Measurements from ENCODE around the gene MYH7. TPM values are rescaled to one million over a fixed set of nuclear protein-coding genes. Genes with fewer than 3 reads are reported as not detected.
"Not testable (repeated sequence)": the region's sequence is repeated elsewhere in the genome, so short reads cannot be mapped to it uniquely, and the experiment has no call there.

Gene MYH7
- polyA plus RNA-seq, 1 donor (not counting 4 experiments of a cell fraction or from before 2014, with no cell fraction given): not detected

GRCh38 chr14:23428686-23429495 lies 6.6 kb downstream of the MYH7 start:
- DNase-seq (ENCODE audit: low read depth, low spot score): no peak
- Histone ChIP-seq H3K4me2 (ENCODE audit: control insufficient read depth, extremely low read depth, insufficient read depth, low read depth, low read length) (no peak overlapping the region), H2AFZ (ENCODE audit: control insufficient read depth, low read length) (no peak overlapping the region), H3K9me3 (ENCODE audit: control insufficient read depth, low read depth, low read length) (no peaks in the 10 kb centered on the region), H3K9me1 (ENCODE audit: control insufficient read depth, extremely low read depth, insufficient read depth, low read length) (no peaks in the 10 kb centered on the region), H3K9ac (ENCODE audit: control insufficient read depth, extremely low read depth, insufficient read depth, low read length) (no peak overlapping the region), H3K79me2 (ENCODE audit: control insufficient read depth, insufficient read depth, low read length) (no peaks in the 10 kb centered on the region), H3K27ac (ENCODE audit: control insufficient read depth, insufficient read depth, low read length) (no peak overlapping the region), H4K20me1 (ENCODE audit: control insufficient read depth, extremely low read depth, insufficient read depth, low read length) (no peaks in the 10 kb centered on the region), H3K4me1 (ENCODE audit: control insufficient read depth, extremely low read depth, insufficient read depth, low read length) (no peaks in the 10 kb centered on the region), H3K4me3 (ENCODE audit: control insufficient read depth in 2 of 3, extremely low read depth in 1 of 3, insufficient read depth in 2 of 3, low read depth in 1 of 3, low read length in 3 of 3) (no peak overlapping the region), H3K27me3 (ENCODE audit: control insufficient read depth, extremely low read depth, insufficient read depth, low read length) (peaks cover 2% of the 10 kb centered on the region), H3K36me3 (ENCODE audit: control insufficient read depth in 2 of 2, extremely low read depth in 1 of 2, insufficient read depth in 2 of 2, low read length in 2 of 2) (no peaks in the 10 kb centered on the region)
- no peak for FAIRE-seq
- TF ChIP-seq CTCF (optimal IDR thresholded peaks at IDR 0.05 in 1 of 3, IDR thresholded peaks at IDR 0.05 in 1 of 3, conservative IDR thresholded peaks at IDR 0.05 in 1 of 3; ENCODE audit: extremely low read depth in 1 of 3, insufficient read depth in 2 of 3, low read length in 3 of 3) (no peak), EZH2 (IDR thresholded peaks at IDR 0.05; ENCODE audit: low read length) (no peak)
- dilution Hi-C loops (cut with MboI; ENCODE audit: extremely low pct_ligation_motif_present, low sequenced_read_pairs): no loop called here

- H3K27ac ChIP-seq (ENCODE audit: control insufficient read depth, insufficient read depth, low read length); H3K9me1 ChIP-seq (ENCODE audit: control insufficient read depth, extremely low read depth, insufficient read depth, low read length); dilution Hi-C loops (cut with MboI; ENCODE audit: extremely low pct_ligation_motif_present, low sequenced_read_pairs); H2AFZ ChIP-seq (ENCODE audit: control insufficient read depth, low read length); H4K20me1 ChIP-seq (ENCODE audit: control insufficient read depth, extremely low read depth, insufficient read depth, low read length); FAIRE-seq; H3K9ac ChIP-seq (ENCODE audit: control insufficient read depth, extremely low read depth, insufficient read depth, low read length); H3K4me1 ChIP-seq (ENCODE audit: control insufficient read depth, extremely low read depth, insufficient read depth, low read length); H3K36me3 ChIP-seq (ENCODE audit: control insufficient read depth in 2 of 2, extremely low read depth in 1 of 2, insufficient read depth in 2 of 2, low read length in 2 of 2); H3K4me2 ChIP-seq (ENCODE audit: control insufficient read depth, extremely low read depth, insufficient read depth, low read depth, low read length); H3K9me3 ChIP-seq (ENCODE audit: control insufficient read depth, low read depth, low read length); H3K79me2 ChIP-seq (ENCODE audit: control insufficient read depth, insufficient read depth, low read length); DNase-seq (ENCODE audit: low read depth, low spot score); H3K27me3 ChIP-seq (ENCODE audit: control insufficient read depth, extremely low read depth, insufficient read depth, low read length); H3K4me3 ChIP-seq (ENCODE audit: control insufficient read depth in 2 of 3, extremely low read depth in 1 of 3, insufficient read depth in 2 of 3, low read depth in 1 of 3, low read length in 3 of 3): not testable (repeated sequence)
These were observed 9.7 kb downstream of the MYH7 start for GRCh38 chr14:23425798-23426197.

- dilution Hi-C loops (cut with MboI; ENCODE audit: extremely low pct_ligation_motif_present, low sequenced_read_pairs): no loop called here
- Histone ChIP-seq H3K79me2 (ENCODE audit: control insufficient read depth, insufficient read depth, low read length) (no peaks in the 10 kb centered on the region), H3K27ac (ENCODE audit: control insufficient read depth, insufficient read depth, low read length) (no peak overlapping the region), H3K9me3 (ENCODE audit: control insufficient read depth, low read depth, low read length) (no peaks in the 10 kb centered on the region), H3K4me1 (ENCODE audit: control insufficient read depth, extremely low read depth, insufficient read depth, low read length) (no peaks in the 10 kb centered on the region), H4K20me1 (ENCODE audit: control insufficient read depth, extremely low read depth, insufficient read depth, low read length) (no peaks in the 10 kb centered on the region), H3K9ac (ENCODE audit: control insufficient read depth, extremely low read depth, insufficient read depth, low read length) (no peak overlapping the region), H2AFZ (ENCODE audit: control insufficient read depth, low read length) (no peak overlapping the region), H3K4me3 (ENCODE audit: control insufficient read depth in 2 of 3, extremely low read depth in 1 of 3, insufficient read depth in 2 of 3, low read depth in 1 of 3, low read length in 3 of 3) (no peak overlapping the region), H3K27me3 (ENCODE audit: control insufficient read depth, extremely low read depth, insufficient read depth, low read length) (peaks cover 4% of the 10 kb centered on the region), H3K4me2 (ENCODE audit: control insufficient read depth, extremely low read depth, insufficient read depth, low read depth, low read length) (no peak overlapping the region), H3K9me1 (ENCODE audit: control insufficient read depth, extremely low read depth, insufficient read depth, low read length) (no peaks in the 10 kb centered on the region), H3K36me3 (ENCODE audit: control insufficient read depth in 2 of 2, extremely low read depth in 1 of 2, insufficient read depth in 2 of 2, low read length in 2 of 2) (no peaks in the 10 kb centered on the region)
- FAIRE-seq (no peak), DNase-seq (ENCODE audit: low read depth, low spot score) (no peak)
- TF ChIP-seq EZH2 (IDR thresholded peaks at IDR 0.05; ENCODE audit: low read length) (no peak), CTCF (optimal IDR thresholded peaks at IDR 0.05 in 1 of 3, IDR thresholded peaks at IDR 0.05 in 1 of 3, conservative IDR thresholded peaks at IDR 0.05 in 1 of 3; ENCODE audit: extremely low read depth in 1 of 3, insufficient read depth in 2 of 3, low read length in 3 of 3) (no peak)
These were observed 10.3 kb downstream of the MYH7 start for GRCh38 chr14:23425169-23425568.
